Panc1 (cell line): ENCODE data around the gene HHAT. TPM values are rescaled to one million over a fixed set of nuclear protein-coding genes. Genes with fewer than 3 reads are reported as not detected.

Experiments
- ATAC-seq: fragments of 200-7000 bp; cut with Tn5 transposase; 2 replicates; pipeline ENCODE4 v1.9.1; 2020; ENCODE audit warnings: mild to moderate bottlenecking, moderate library complexity
- BruUV-seq: library from RNA; stranded (reverse); fragments of 400-500 nt; replicated peaks from 2 replicates; lab custom pipeline; 2021; lab: Mats Ljungman, UMichigan
- CTCF ChIA-PET: fragments of 300-600 bp; sonication (Branson Sonifier 250); formaldehyde crosslinking; loops from one replicate; lab custom pipeline; 2022; ENCODE audit warnings: antibody characterized with exemption; lab: Charles Lee
- POLR2A ChIA-PET: fragments of 300-600 bp; sonication (Branson Sonifier 250); formaldehyde crosslinking; loops from one replicate; lab custom pipeline; 2022; ENCODE audit warnings: antibody characterized with exemption; lab: Charles Lee
- DNase-seq: peaks from one replicate; pipeline ENCODE4 v3.0.0-alpha.2; 2010; ENCODE audit warnings: low read depth, low spot score
- H3K27ac ChIP-seq: 2 replicates; pipeline ENCODE4 v1.5.1; 2011; ENCODE audit warnings: mild to moderate bottlenecking, low read length, inconsistent platforms
- H3K27me3 ChIP-seq: fragments of 200-500 bp; sonication (Bioruptor generic); 2 replicates; pipeline ENCODE4 v1.6.0; 2014; ENCODE audit warnings: low read length, inconsistent platforms; ENCODE audit not compliant: control insufficient read depth, insufficient read depth
- H3K36me3 ChIP-seq: fragments of 200-500 bp; sonication (Bioruptor generic); 2 replicates; pipeline ENCODE4 v1.5.1; 2014; ENCODE audit warnings: inconsistent platforms, mild to moderate bottlenecking, low read length, moderate library complexity; ENCODE audit not compliant: control insufficient read depth, insufficient read depth
- H3K4me1 ChIP-seq: 2 replicates; pipeline ENCODE4 v1.5.1; 2011; ENCODE audit warnings: inconsistent platforms, mild to moderate bottlenecking, low read length, moderate library complexity; ENCODE audit not compliant: control insufficient read depth, insufficient read depth
- H3K4me3 ChIP-seq, 2 experiments: 2 replicates each; pipeline ENCODE4 v1.5.1; 2011 to 2012; ENCODE audit warnings: low read depth in 2 of 2, low read length in 2 of 2, mild to moderate bottlenecking in 2 of 2, inconsistent platforms in 1 of 2, moderate library complexity in 1 of 2
- H3K9me3 ChIP-seq: fragments of 200-500 bp; sonication (Bioruptor generic); 2 replicates; pipeline ENCODE4 v1.5.1; 2014; ENCODE audit warnings: low read depth, mild to moderate bottlenecking, inconsistent platforms, low read length, moderate library complexity; ENCODE audit not compliant: control insufficient read depth, insufficient read depth
- CTCF ChIP-seq: fragments of 450-650 bp; IDR thresholded peaks from 2 replicates; pipeline ENCODE4 v1.5.1; 2017; ENCODE audit warnings: mild to moderate bottlenecking
- POLR2AphosphoS5 ChIP-seq: IDR thresholded peaks from 2 replicates; pipeline ENCODE4 v1.6.1; 2012; ENCODE audit warnings: mild to moderate bottlenecking, low read depth, low read length, moderate library complexity
- REST ChIP-seq, 2 experiments: IDR thresholded peaks; 2 replicates each; pipeline ENCODE4 v1.6.1; 2011 to 2012; ENCODE audit warnings: low read depth in 2 of 2, control low read depth in 1 of 2, low read length in 1 of 2, mild to moderate bottlenecking in 1 of 2, moderate library complexity in 1 of 2; ENCODE audit not compliant: insufficient read depth in 1 of 2
- SIN3A ChIP-seq: IDR thresholded peaks from 2 replicates; pipeline ENCODE4 v1.6.1; 2012; ENCODE audit warnings: low read depth, mild to moderate bottlenecking, low read length, moderate library complexity, borderline replicate concordance; ENCODE audit not compliant: insufficient read depth
- TCF7L2 ChIP-seq: IDR thresholded peaks from 2 replicates; pipeline ENCODE4 v1.6.1; 2011; ENCODE audit warnings: mild to moderate bottlenecking, low read depth, low read length, inconsistent platforms
- in situ Hi-C: cut with HindIII; loops from 2 replicates; pipeline ENCODE4 v1.10.0; 2016; ENCODE audit warnings: low sequenced_read_pairs, low pct_unique_long_range_greater_than_20kb
- intact Hi-C: fragments of 100-400 bp; cut with micrococcal nuclease; formaldehyde crosslinking; loops from one replicate; pipeline ENCODE4 v1.10.0; 2022; ENCODE audit not compliant: unreplicated experiment
- total RNA-seq: library from RNA; stranded (reverse); gene quantifications from one replicate; pipeline ENCODE4 v1.2.1, GENCODE V29; 2021; ENCODE audit not compliant: unreplicated experiment

The HHAT gene
- total RNA-seq, 1 experiment from 2014 or later = 2.3 TPM

GRCh38 chr1:210372931-210373627, 44.4 kb downstream of the HHAT start:
- TF ChIP-seq TCF7L2 (no peak; the same call in 1 of the 2 replicates), CTCF (no peak), POLR2AphosphoS5 (no peak), REST (IDR thresholded peaks at IDR 0.05; ENCODE audit: insufficient read depth in 1 of 2, low read depth in 2 of 2, low read length in 1 of 2) (no peak), SIN3A (no peak)
- no TSS peak for BruUV-seq
- H3K4me1 ChIP-seq = peaks cover 20% of the 10 kb centered on the region
- H3K36me3 ChIP-seq = no peaks in the 10 kb centered on the region
- H3K4me3 ChIP-seq = no peak overlapping the region
- H3K27me3 ChIP-seq = no peaks in the 10 kb centered on the region
- intact Hi-C loops = no loop called here
- DNase-seq (no peak), ATAC-seq (peak; percentile 79)
- H3K27ac ChIP-seq = peak overlapping the region; percentile 65
- no peaks in the 10 kb centered on the region for H3K9me3 ChIP-seq
- CTCF ChIA-PET = interaction anchor here (1.0 to 1.5 kb wide), 2 partner anchors 10 to 12 kb away, joined by 4 to 8 read pairs; no protein-coding TSS in a partner anchor
- in situ Hi-C loops = no loop called here
- POLR2A ChIA-PET = no interaction called here

GRCh38 chr1:210373628-210373877, 44.9 kb downstream of the HHAT start:
- TF ChIP-seq CTCF = no peak
- no peak for TF ChIP-seq POLR2AphosphoS5
- TF ChIP-seq REST (IDR thresholded peaks at IDR 0.05; ENCODE audit: insufficient read depth in 1 of 2, low read depth in 2 of 2, low read length in 1 of 2) = no peak
- no peak; the same call in 1 of the 2 replicates for TF ChIP-seq TCF7L2
- TF ChIP-seq SIN3A = no peak
- intact Hi-C loops (no loop called here), in situ Hi-C loops (no loop called here)
- no TSS peak for BruUV-seq
- H3K36me3 ChIP-seq = no peaks in the 10 kb centered on the region
- H3K9me3 ChIP-seq = no peaks in the 10 kb centered on the region
- peak; percentile 91 for DNase-seq
- no peaks in the 10 kb centered on the region for H3K27me3 ChIP-seq
- ChIA-PET CTCF (interaction anchor here (1.0 to 1.5 kb wide), 2 partner anchors 10 to 13 kb away, joined by 4 to 8 read pairs; no protein-coding TSS in a partner anchor), POLR2A (no interaction called here)
- H3K27ac ChIP-seq = peak overlapping the region; percentile 65
- ATAC-seq = peak; percentile 84
- H3K4me3 ChIP-seq = no peak overlapping the region
- H3K4me1 ChIP-seq = peaks cover 20% of the 10 kb centered on the region
